BJ (cell line): Measurements from ENCODE around the gene FOXC2. TPM values are rescaled to one million over a fixed set of nuclear protein-coding genes. Genes with fewer than 3 reads are reported as not detected.
"Not testable (repeated sequence)": the region's sequence is repeated elsewhere in the genome, so short reads cannot be mapped to it uniquely, and the experiment has no call there.

ENCODE experiments used
- CTCF ChIA-PET: fragments of 350-600 bp; formaldehyde crosslinking; extraction: SDS; loops from one replicate; lab custom pipeline; 2021; ENCODE audit warnings: antibody characterized with exemption, inconsistent platforms; lab: Yijun Ruan, JAX
- POLR2A ChIA-PET: fragments of 300-600 bp; sonication (Branson Sonifier 250); formaldehyde crosslinking; extraction: SDS; loops from one replicate; lab custom pipeline; 2021; ENCODE audit warnings: antibody characterized with exemption; lab: Charles Lee
- DNase-seq: peaks from one replicate; pipeline ENCODE4 v3.0.0-alpha.2; 2011; ENCODE audit warnings: low read depth
- H3K27me3 ChIP-seq: 2 replicates; pipeline ENCODE4 v1.6.0; 2011; ENCODE audit warnings: low read length; ENCODE audit not compliant: control insufficient read depth, insufficient read depth
- H3K36me3 ChIP-seq: 2 replicates; pipeline ENCODE4 v1.5.1; 2011; ENCODE audit warnings: low read length; ENCODE audit not compliant: control insufficient read depth, insufficient read depth
- H3K4me3 ChIP-seq: 2 replicates; pipeline ENCODE4 v1.5.1; 2011; ENCODE audit warnings: low read depth, mild to moderate bottlenecking, control low read depth, low read length
- CTCF ChIP-seq: IDR thresholded peaks from 2 replicates; pipeline ENCODE4 v1.5.1; 2011; ENCODE audit warnings: low read depth, mild to moderate bottlenecking, control low read depth, inconsistent platforms, low read length, moderate library complexity; ENCODE audit not compliant: insufficient read depth
- polyA plus RNA-seq: library from polyadenylated mRNA; depleted of rRNA; stranded (reverse); fragments of >200 nt; gene quantifications from 2 replicates; pipeline ENCODE4 v1.2.3, GENCODE V29; 2011

The FOXC2 gene
- polyA plus RNA-seq, 1 experiment = 0.63 TPM

GRCh38 chr16:86584071-86584685 is 17.5 kb downstream of the FOXC2 start:
- no peak for DNase-seq
- ChIA-PET POLR2A (no interaction called here), CTCF (interaction anchor here (0.6 to 1.0 kb wide), 3 partner anchors 177 to 398 kb away, joined by 3 to 5 read pairs (median 4); no protein-coding TSS in a partner anchor)
- Histone ChIP-seq H3K36me3 (no peaks in the 10 kb centered on the region), H3K4me3 (no peak overlapping the region), H3K27me3 (no peaks in the 10 kb centered on the region)
- TF ChIP-seq CTCF = no peak

- CTCF ChIA-PET = interaction anchor here (0.6 to 1.4 kb wide), 4 partner anchors 7 to 477 kb away, joined by 3 to 4 read pairs (median 4); partner anchors contain the start of gene FOXL1
- H3K4me3 ChIP-seq = no peak overlapping the region
- no peak for DNase-seq
- no peaks in the 10 kb centered on the region for H3K27me3 ChIP-seq
- POLR2A ChIA-PET = no interaction called here
- H3K36me3 ChIP-seq = no peaks in the 10 kb centered on the region
- TF ChIP-seq CTCF = no peak
Measured at GRCh38 chr16:86584726-86585721, 18.4 kb downstream of the FOXC2 start.

- Histone ChIP-seq H3K27me3 (no peaks in the 10 kb centered on the region), H3K4me3 (no peak overlapping the region), H3K36me3 (no peaks in the 10 kb centered on the region)
- CTCF ChIA-PET = interaction anchor here (0.6 to 1.4 kb wide), 4 partner anchors 8 to 476 kb away, joined by 3 to 4 read pairs (median 3); partner anchors contain the start of gene FOXL1
- peak; percentile 86 for DNase-seq
- TF ChIP-seq CTCF = no peak
- POLR2A ChIA-PET = interaction anchor here (0.6 to 0.7 kb wide), 3 partner anchors 10 to 12 kb away, joined by 3 read pairs; no protein-coding TSS in a partner anchor
Measured at GRCh38 chr16:86585821-86586611, 19.4 kb downstream of the FOXC2 start.

GRCh38 chr16:86587487-86587886 is 20.9 kb downstream of the FOXC2 start:
- no peaks in the 10 kb centered on the region for H3K27me3 ChIP-seq
- TF ChIP-seq CTCF = no peak
- ChIA-PET CTCF (no interaction called here), POLR2A (no interaction called here)
- DNase-seq = no peak
- no peaks in the 10 kb centered on the region for H3K36me3 ChIP-seq
- no peak overlapping the region for H3K4me3 ChIP-seq

- CTCF ChIA-PET, H3K4me3 ChIP-seq, POLR2A ChIA-PET, H3K27me3 ChIP-seq, DNase-seq, H3K36me3 ChIP-seq: not testable (repeated sequence)
Measured at GRCh38 chr16:86587955-86588354, 21.3 kb downstream of the FOXC2 start.
